GM18519 (cell line): Measurements from ENCODE around the gene UCN2.
"Not testable (repeated sequence)": the region's sequence is repeated elsewhere in the genome, so short reads cannot be mapped to it uniquely, and the experiment has no call there.

Experiments used
- ATAC-seq: cut with Tn5 transposase; IDR thresholded peaks from one replicate; pipeline ENCODE4 v1.9.1; 2021; ENCODE audit warnings: mild to moderate bottlenecking, moderate library complexity; ENCODE audit not compliant: unreplicated experiment, low FRiP score

The UCN2 gene

DNA sequence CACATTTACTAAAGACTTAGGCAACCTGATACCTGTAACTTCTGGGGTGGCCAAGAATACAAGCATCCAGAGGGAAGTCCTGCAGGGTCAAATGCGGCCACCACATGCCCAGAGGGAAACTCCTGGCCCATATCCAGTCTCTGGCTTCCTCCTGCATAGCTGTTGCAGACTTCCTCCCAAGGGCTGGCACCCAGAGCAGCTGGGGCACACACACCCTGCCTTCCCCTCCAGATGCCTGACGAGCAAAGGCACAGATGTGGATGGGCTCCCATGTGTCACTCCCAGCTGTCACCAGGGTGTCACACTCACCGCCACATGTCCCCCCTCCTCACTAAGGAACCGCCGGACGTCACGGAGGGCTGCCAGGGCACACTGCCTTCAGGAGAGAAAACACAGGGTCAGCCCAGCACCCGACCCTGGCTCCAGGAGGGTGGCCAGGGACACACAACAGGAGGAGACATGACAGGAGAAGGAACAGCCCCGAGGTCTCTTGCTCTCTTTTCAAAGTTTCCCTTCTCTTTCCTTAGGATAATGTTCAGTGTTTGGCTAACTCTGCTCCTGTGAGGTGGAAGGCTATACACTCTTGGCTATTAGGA is 20.2 kb downstream of the UCN2 start:
- no peak for ATAC-seq

DNA sequence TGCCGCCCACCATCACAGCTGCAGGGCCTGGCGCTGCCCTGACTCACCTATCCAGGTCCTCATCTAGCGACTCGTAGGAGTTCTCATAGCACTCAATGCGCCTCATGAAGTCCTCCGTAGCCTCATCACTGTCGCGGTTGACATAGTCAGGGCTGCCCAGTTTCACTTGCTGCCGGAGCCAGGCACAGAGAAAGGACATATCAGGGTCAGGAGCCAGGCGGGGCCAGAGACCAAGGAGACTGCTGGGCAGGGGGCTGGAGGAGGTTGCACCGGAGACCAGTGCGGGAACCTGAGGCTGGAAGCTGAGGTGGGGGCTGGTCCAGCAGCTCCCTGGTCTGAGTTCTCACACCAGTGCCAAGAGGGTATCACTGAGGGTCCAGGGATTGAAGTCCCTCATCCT is 25.1 kb downstream of the UCN2 start:
- ATAC-seq = no peak

DNA sequence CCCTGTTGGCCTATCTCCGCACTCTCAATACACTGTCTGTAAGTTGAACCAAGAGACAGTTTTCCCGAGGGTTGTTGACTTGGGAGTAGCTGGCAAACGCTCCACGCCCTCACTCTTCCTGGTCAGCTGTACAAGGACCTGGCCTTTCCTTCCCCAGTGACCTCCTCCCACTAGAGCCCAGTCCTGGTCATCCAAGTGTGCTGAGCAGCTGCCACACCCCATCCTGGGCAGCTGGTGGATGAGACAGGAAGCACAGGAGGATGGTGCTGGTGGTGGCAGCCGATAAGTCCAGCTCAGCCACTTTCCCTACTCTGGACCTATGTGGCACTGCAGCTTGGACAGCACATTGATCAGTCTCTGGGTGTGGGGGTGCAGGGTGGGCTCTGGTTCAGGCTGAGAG is 26.8 kb downstream of the UCN2 start:
- no peak for ATAC-seq

DNA sequence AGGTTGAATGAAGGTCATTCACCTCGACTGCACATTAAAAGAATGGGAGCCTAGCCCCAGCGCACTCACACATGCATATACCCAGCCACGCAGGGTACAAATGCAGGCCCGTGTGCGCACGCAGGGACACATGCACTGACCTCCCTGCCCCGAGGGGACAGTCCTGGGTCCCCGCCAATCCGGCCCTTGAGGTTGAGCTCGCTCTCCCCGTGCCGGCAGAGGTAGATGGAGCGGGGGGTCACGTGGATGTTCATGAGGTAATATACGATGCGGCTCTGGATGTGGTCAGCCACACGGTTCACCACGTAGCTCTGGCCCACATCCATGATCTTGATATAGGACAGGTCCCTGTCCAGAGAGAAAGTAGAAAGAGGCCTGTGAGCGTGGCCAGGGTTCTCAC is 27.5 kb downstream of the UCN2 start:
- ATAC-seq = no peak

DNA sequence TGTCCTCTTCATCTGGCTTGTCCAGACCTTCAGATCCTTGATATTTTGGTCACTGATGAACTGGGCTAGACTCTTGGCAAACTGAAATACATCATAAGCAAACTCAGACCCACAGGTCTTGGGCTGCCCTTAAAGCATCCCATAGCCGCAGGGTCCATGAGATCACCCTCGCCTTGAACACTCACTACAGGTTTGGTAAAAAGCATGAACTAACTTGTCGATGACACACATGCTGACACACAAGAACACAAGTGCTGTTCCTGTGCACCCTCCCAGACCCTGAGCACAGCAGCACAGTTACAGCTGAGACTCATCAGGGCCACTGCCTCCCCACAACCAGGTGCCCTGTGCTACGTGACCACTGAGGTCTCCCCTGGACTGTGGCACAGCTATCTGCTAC is 28.0 kb downstream of the UCN2 start:
- no peak for ATAC-seq

DNA sequence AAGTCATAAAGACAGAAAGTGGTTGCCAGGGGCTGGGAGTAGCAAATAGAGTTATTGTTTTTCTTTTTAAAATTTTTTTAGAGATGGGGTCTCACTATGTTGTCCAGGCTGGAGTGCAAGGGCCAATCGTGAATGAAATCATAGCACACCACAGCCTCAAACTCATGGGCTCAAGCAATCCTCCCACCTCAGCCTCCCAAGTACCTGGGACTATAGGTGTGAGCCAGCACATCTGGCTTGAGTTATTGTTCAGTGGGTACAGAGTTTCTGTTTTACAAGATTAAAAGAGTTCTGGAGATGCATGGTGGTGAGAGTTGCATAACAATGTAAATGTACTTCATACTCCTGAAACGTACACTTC is 30.6 kb downstream of the UCN2 start:
- ATAC-seq = no peak

DNA sequence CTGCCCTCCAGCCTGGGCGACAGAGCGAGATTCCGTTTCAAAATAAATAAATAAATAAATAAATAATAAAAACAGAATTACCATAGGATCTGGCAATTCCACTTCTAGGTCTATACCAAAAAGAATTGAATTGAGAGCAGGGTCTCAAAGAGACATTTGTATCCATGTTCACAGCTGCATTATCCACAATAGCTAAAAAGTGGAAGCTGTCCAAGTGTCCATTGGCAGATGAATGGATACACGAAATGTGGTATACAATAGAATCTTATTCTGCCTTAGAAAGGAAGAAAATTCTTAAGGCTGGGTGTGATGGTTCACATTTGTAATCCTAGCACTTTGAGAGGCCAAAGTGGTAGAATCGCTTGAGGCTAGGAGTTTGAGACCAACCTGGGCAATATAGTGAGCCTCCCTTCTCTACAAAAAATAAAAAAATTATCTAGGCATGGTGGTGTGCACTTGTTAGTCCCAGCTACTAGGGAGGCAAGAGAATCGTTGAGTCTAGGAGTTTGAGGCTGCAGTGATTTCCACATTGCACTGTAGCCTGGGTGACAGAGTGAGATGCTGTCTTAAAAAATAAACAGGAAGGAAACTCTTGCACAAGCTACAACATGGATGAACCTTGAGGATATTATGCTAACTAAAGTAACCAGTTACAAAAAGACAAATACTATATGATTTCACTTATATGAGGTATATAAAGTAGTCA is 31.2 kb downstream of the UCN2 start:
- no peak for ATAC-seq

DNA sequence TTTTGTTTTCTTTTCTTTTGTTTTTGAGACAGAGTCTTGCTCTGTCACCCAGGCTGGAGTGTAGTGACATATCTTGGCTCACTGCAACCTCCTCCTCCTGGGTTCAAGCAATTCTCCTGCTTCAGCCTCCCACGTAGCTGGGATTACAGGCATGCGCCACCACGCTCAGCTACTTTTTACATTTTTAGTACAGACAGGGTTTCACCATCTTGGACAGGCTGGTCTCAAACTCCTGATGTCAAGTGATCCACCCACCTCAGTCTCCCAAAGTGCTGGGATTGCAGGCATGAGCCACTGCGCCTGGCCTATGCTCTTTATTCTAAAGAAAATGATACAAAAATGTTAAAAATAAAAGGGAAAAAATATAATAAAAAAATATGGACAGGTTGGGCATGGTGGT is 32.9 kb downstream of the UCN2 start:
- not testable (repeated sequence) for ATAC-seq

DNA sequence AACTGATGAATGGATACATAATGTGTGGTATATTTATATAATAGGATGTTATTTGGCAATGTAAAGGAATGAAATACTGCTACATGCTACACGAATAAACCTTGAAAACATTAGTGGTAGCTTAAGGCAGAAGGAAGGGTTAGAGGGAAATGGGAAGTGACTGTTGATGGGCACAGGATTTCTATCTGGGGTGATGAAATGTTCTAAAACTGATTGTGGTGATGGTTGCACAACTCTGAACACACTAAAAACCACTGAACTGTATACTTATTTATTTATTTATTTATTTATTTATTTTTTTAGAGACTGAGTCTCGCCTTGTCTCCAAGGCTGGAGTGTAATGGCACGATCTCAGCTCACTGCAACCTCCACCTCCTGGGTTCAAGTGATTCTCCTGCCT is 34.8 kb downstream of the UCN2 start:
- no peak for ATAC-seq

DNA sequence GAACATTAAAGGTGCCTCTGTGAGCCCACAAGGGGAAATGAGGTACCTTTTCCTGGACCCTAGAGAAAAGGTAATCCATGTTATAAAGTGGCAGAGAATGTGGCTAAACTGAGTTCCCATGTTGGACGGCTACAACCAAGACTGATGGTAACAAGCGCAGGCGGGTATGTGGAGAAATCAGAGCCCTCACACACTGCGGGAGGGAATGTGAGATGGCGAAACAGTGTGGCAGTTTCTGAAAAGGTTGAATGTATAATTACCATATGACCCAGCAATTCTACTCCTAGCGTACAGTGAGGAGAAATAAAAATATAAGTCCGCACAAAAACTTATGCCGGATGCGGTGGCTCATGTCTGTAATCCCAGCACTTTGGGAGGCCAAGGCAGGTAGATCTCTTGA is 35.5 kb downstream of the UCN2 start:
- no peak for ATAC-seq

DNA sequence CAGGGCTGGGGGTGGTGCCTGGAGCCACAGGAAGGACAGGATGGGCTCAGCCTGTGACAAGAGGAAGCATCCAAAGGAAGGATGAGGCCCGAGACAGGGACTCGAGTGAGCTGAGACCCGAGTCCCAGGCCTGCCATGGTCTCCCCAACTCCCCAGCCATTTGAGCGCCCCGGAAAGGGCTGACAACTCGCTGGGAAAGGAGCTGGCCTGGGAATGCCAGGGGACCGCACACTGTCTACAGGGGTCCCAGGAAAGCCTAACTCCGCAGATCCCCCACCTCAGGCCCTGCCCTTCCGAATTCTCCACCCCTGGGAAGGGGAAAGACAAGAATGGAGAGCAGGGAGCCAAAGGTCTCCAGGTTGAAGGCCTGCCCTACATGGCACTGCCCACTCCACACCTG is 38.6 kb downstream of the UCN2 start:
- ATAC-seq = no peak

DNA sequence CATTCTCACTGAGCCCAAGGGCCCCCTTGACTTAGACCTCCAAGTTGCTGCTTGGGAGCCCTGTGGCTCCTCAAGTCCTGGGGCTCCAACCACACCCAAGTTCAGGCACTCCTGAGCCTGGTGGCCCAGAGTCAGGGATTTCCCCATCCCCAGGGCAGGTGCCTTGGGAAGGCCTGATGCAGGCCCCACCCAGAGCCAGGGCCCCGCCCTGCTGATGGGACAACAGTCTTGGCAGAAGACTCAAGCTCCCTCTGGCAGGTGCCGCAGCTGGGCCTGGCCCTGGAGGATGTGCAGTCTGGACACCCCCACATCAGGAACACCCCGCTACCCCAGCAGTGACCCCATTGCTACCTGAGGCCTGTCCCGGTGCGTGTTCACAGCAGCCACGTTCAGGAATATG is 41.9 kb downstream of the UCN2 start:
- ATAC-seq = no peak

DNA sequence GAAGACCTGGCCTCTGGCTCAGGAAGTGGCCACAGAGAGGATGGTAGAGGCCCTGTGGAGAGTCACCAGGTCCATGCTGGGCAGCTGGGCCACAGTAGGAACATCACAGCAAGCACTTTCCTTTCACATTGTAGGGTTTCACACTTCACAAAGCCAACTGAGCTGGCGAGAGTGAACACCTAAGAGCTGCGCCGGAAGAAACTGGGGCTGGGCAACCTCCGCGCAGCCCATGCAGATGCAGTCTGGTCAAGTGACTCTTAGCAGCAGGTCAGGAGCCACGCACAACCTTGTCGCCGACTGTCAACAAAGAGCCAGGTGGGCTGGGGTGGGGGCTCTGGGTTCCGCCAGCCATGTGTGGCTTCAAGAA is 44.3 kb downstream of the UCN2 start:
- ATAC-seq = no peak

DNA sequence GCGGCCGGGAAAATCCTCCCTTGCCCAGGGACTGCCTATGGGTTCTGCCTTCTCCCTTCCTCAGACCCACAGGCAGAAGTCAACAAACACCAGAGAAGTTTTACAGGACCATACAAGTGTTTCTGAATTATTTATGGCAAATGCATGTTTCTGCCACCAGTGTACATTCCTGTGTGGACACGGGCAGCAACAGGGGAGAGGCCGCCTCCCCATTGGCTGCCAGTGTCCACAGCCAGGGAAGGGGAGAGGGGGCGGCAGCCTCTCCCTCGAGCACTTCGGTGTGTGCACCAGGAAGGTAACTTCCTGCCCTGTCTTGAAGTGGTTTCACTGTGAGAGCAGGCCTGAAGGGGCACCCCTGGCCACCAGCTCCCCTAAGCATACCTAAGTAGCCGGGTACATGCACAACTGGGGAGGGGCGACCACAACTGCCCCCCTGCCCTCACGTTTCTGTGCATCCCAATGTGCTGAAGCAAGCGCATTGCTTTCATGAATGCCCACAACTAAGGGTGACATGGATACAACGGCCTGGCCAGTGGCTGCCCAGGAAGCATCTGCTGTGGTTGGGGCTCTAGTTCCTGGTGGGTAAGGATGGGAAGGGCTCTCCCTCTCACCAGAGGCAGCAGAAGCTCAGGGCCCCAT is 44.8 kb downstream of the UCN2 start:
- ATAC-seq = no peak

DNA sequence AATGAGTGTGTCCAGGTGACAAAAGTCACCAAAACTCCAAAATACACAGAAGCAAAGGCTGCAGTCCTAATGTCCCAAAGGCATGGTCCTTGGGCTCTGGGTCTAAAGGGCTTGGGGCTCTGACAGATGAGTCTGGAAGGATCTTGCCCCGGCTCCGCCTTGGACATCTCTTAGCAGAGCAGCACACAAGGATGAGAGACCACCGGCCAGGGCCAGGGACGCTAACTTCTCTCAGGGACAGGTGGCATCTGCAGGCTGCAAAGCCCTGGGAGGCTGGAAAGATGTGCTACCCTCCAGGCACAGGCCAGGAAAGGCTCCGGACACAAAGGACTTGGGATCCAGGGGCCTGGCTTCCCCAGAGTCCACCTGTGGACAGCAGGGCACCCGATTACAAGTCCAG is 45.5 kb downstream of the UCN2 start:
- ATAC-seq = no peak

DNA sequence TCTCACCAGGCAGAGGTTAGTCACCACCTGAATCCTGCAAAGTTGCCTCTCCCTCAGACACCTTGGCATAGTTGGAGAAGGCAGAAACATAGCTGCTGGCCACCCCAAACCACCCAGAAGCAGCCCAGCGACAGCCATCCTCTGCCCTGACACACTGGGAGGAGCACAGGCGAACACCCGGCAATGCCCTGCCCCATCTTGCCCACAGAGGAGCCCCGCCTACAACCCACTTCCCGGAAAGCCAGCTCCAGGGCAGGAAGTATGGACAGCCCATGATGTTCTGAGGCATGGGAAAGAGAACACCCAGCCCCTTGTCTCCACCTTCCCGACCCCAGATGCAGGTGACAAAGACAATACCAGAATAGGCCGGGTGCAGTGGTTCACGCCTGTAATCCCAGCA is 47.0 kb downstream of the UCN2 start:
- no peak for ATAC-seq

DNA sequence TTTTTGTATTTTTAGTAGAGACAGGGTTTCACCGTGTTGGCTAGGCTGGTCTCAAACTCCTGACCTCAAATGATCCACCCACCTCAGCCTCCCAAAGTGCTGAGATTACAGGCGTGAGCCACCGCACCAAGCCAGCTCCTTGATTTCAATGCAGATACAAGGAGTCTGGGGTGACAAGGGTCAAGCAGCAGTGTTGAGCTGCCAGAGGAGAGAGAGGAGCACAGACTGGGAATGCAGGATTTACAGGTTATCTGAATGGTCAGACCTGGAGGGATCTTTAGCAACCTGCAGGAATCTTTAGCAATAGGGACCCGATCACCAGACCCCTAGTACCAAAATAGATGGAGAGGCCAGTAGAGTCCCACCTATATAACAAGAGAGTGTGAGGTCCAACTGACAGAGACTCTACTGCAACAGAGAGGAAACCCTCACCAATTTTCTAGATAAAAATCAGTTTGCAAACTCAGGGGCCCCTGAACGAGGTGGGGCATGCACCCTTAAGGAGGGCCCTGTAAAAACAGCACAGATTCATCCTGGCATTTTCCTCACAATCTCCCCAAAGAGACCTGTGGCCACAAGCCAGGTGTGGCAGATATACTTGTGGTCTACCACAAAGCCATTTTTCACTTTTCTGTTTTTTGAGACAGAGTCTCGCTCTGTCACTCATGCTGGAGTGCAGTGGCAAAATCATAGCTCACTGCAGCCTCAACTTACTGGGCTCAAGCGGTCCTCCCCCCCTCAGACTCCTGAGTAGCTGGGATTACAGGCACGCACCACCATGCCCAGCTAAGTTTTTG is 49.0 kb downstream of the UCN2 start:
- ATAC-seq = no peak
